ENCODE data around the gene PHPT1. TPM values are rescaled to one million over a fixed set of nuclear protein-coding genes. Genes with fewer than 3 reads are reported as not detected.
"Not testable (repeated sequence)": the region's sequence is repeated elsewhere in the genome, so short reads cannot be mapped to it uniquely, and the experiment has no call there.

The PHPT1 gene
- total RNA-seq, 2 donors from 2014 or later = 107 to 122 TPM

DNA sequence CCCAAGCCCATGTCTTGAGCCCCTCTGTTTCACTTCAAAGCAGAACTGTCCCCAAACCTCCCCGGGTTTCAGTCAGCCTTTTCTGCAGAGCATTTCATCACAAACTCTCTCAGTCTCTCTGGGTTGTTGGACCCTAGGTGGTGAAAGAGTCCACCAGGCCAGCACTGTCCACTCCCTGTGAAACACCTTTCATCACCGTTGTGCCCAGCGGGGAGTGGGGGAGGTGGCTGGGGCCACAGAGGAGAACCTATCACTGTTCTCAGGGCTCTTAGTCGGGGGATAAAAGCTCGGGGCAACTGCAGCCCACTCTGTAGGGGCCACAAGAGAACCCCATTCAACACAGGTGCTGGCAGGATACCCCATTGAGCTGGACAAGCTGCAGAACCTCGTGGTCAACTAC, 46.9 kb upstream of the PHPT1 start:
- Mint-ChIP-seq H3K27ac (peak overlapping the region; percentile 17), H3K9me3 (no peaks in the 10 kb centered on the region), H3K4me3 (no peak overlapping the region), H3K4me1 (peaks cover 4% of the 10 kb centered on the region), H3K36me3 (ENCODE audit: low read depth) (peaks cover 27% of the 10 kb centered on the region), H3K27me3 (ENCODE audit: insufficient read depth) (peaks cover 25% of the 10 kb centered on the region)
- TF ChIP-seq CTCF (conservative IDR thresholded peaks at IDR 0.05) = no peak
- Histone ChIP-seq H3K27ac (ENCODE audit: low read depth, low read length) (no peak overlapping the region), H3K9me3 (ENCODE audit: control insufficient read depth, low read length) (no peaks in the 10 kb centered on the region), H3K27me3 (ENCODE audit: control insufficient read depth, insufficient read depth, low read length, poor library complexity, severe bottlenecking) (no peaks in the 10 kb centered on the region), H3K36me3 (ENCODE audit: control insufficient read depth, insufficient read depth, low read length) (peaks cover 13% of the 10 kb centered on the region), H3K4me3 (ENCODE audit: low read length) (no peak overlapping the region), H3K9ac (ENCODE audit: extremely low read depth, low read length, poor library complexity, severe bottlenecking) (no peak overlapping the region), H3K4me1 (ENCODE audit: control insufficient read depth, insufficient read depth, low read length) (no peaks in the 10 kb centered on the region)
- WGBS, 2 experiments (ENCODE audit: insufficient coverage in 1 of 2, insufficient read length in 1 of 2) = 88 to 96% methylated on average over 6 of the region's 6 CpGs
- DNase-seq = no peak

DNA sequence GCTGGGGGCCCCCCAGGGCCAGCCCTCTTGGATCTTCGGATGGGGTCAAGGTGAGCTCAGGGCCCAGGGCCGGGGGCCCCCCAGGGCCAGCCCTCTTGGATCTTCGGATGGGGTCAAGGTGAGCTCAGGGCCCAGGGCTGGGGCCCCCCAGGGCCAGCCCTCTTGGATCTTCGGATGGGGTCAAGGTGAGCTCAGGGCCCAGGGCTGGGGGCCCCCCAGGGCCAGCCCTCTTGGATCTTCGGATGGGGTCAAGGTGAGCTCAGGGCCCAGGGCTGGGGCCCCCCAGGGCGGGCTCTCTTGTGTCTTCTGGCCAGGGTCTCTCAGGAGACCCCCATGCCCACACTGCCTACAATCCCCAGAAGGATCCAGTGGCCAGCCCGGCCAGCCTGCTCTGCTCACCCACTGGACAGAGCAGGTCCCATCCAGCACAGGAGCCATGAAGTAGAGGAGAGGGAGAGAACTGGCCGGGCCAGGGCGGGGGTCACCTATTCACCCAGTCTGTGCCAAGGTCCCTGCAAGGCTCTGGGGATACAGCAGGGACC, 46.1 kb upstream of the PHPT1 start:
- not testable (repeated sequence) for H3K9me3 ChIP-seq (ENCODE audit: control insufficient read depth, low read length); H3K9ac ChIP-seq (ENCODE audit: extremely low read depth, low read length, poor library complexity, severe bottlenecking); H3K4me1 Mint-ChIP-seq; DNase-seq; H3K4me3 Mint-ChIP-seq; H3K4me1 ChIP-seq (ENCODE audit: control insufficient read depth, insufficient read depth, low read length); H3K4me3 ChIP-seq (ENCODE audit: low read length); H3K9me3 Mint-ChIP-seq; H3K27ac Mint-ChIP-seq; H3K27ac ChIP-seq (ENCODE audit: low read depth, low read length); H3K27me3 ChIP-seq (ENCODE audit: control insufficient read depth, insufficient read depth, low read length, poor library complexity, severe bottlenecking)
- H3K36me3 Mint-ChIP-seq (ENCODE audit: low read depth) = peaks cover 27% of the 10 kb centered on the region
- peaks cover 13% of the 10 kb centered on the region for H3K36me3 ChIP-seq (ENCODE audit: control insufficient read depth, insufficient read depth, low read length)
- peaks cover 24% of the 10 kb centered on the region for H3K27me3 Mint-ChIP-seq (ENCODE audit: insufficient read depth)
- WGBS, 2 experiments (ENCODE audit: insufficient coverage in 1 of 2, insufficient read length in 1 of 2) = 95 to 100% methylated on average over 2 to 8 of the region's 9 CpGs

GRCh38 chr9:136803551-136804508, 45.4 kb upstream of the PHPT1 start:
- Histone ChIP-seq H3K9ac (ENCODE audit: extremely low read depth, low read length, poor library complexity, severe bottlenecking) (no peak overlapping the region), H3K9me3 (ENCODE audit: control insufficient read depth, low read length) (no peaks in the 10 kb centered on the region), H3K4me3 (ENCODE audit: low read length) (no peak overlapping the region), H3K4me1 (ENCODE audit: control insufficient read depth, insufficient read depth, low read length) (no peaks in the 10 kb centered on the region), H3K27ac (ENCODE audit: low read depth, low read length) (no peak overlapping the region), H3K36me3 (ENCODE audit: control insufficient read depth, insufficient read depth, low read length) (peaks cover 13% of the 10 kb centered on the region), H3K27me3 (ENCODE audit: control insufficient read depth, insufficient read depth, low read length, poor library complexity, severe bottlenecking) (no peaks in the 10 kb centered on the region)
- no peak for DNase-seq
- H3K9me3 Mint-ChIP-seq = no peaks in the 10 kb centered on the region
- WGBS, 2 experiments (ENCODE audit: insufficient coverage in 1 of 2, insufficient read length in 1 of 2) = 95 to 97% methylated on average over 16 to 22 of the region's 22 CpGs
- H3K4me1 Mint-ChIP-seq = peaks cover 4% of the 10 kb centered on the region
- no peak for TF ChIP-seq CTCF (conservative IDR thresholded peaks at IDR 0.05)
- no peak overlapping the region for H3K27ac Mint-ChIP-seq
- H3K27me3 Mint-ChIP-seq (ENCODE audit: insufficient read depth) = peaks cover 22% of the 10 kb centered on the region
- no peak overlapping the region for H3K4me3 Mint-ChIP-seq
- H3K36me3 Mint-ChIP-seq (ENCODE audit: low read depth) = peaks cover 27% of the 10 kb centered on the region

All from endodermal cell (in vitro differentiated cells).